A549 treated with Hydrocortisone at 1 μM for 4 hours (cell line): ENCODE data around the gene KATNAL2. TPM values are rescaled to one million over a fixed set of nuclear protein-coding genes. Genes with fewer than 3 reads are reported as not detected.

ENCODE experiments used
- total RNA-seq: library from RNA; stranded (reverse); fragments of 200-300 nt; extraction: Qiagen RNA extraction; gene quantifications from 5 replicates; pipeline ENCODE4 v1.2.3, GENCODE V29; 2022

KATNAL2 gene, protein sequence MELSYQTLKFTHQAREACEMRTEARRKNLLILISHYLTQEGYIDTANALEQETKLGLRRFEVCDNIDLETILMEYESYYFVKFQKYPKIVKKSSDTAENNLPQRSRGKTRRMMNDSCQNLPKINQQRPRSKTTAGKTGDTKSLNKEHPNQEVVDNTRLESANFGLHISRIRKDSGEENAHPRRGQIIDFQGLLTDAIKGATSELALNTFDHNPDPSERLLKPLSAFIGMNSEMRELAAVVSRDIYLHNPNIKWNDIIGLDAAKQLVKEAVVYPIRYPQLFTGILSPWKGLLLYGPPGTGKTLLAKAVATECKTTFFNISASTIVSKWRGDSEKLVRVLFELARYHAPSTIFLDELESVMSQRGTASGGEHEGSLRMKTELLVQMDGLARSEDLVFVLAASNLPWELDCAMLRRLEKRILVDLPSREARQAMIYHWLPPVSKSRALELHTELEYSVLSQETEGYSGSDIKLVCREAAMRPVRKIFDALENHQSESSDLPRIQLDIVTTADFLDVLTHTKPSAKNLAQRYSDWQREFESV
- 1.2 to 2.0 TPM (median 1.7 TPM) in 5 replicates for total RNA-seq

DNA sequence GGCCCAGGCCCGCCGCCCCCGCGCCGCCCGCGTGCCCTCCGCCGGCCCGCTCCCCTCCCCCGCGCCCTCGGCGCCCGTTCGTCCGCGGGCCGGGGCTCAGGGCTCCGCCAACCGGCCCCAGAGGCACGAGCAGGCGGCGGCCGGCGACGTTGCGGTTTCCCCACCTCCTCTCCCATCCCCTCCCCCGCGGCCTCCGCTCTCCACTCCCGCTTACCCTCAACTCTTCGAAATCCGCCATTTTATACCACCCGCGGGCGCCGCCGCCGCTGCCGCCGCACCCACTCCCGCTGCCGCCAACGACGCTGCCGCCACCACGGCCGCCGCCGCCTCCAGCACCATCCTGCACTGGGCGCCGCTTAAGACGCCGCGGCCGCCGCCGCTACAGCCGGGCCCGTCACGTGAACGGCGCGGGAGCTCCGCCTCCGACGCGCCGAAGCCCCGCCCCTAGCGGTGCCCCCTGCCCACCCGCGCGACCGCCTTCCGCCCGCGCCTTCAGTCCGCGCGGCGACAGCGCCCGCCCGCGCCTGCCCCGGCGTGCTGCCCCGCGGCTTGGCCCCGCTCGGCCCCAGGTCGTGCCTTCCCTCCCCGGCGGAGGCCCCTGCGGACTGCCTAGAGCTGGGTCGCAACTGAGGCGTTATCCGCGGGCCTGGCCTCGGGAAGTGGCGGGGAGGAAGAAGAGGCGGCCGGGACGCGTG, at the start of gene KATNAL2, which contains the start of gene PIAS2:
KATNAL2 (plus strand) TSS at position 495 of the 695 bp plus-strand sequence. CDS start 29,271 bp downstream, outside the sequence.
PIAS2 (minus strand) TSS at position 400 of the 695 bp plus-strand sequence; CDS start at position 238, 162 bp downstream.

DNA sequence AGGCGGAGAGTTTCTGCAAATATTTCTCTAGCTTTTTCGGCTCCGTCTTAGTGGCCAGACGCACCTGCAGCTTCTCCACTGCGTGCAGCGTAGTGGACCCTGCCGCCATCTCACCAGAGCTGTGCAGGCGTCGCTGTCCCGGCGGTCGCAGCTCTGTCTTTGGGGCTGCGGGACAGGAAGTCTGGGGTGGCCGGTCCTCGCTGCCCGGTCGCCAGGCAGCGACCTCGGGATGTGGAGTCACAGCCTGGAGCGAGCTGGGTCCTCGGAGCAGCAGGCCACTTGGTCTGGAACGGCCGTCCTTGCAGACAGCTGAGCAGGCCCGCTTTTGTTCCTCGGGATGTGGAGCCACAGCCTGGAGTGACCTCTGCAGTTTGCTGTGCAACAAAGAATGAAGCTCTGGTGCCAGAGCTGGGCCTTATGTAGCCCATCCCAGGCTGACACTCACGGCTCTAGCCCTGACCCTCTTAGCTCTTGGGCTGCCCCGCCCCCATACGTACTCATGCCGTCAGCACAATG, 117.8 kb downstream of the KATNAL2 start, which contains the start of gene ELOA2:
ELOA2 (minus strand) TSS at position 466 of the 516 bp plus-strand sequence; CDS start at position 109, 357 bp downstream.

GRCh38 chr18:47150029-47150823, 232.8 kb downstream of the KATNAL2 start, which contains the start of gene HDHD2:
TSS of gene HDHD2 (minus strand) at chr18:47150500. CDS start at chr18:47136439, 14,061 bp downstream.

Other genes starting within 250 kb of the KATNAL2 start
- gene ST8SIA5, start 160.5 kb upstream of the KATNAL2 start, total RNA-seq, result 0.01 TPM in 1 of 5 replicates, not detected in the others
- gene PIAS2, start 95 bp upstream of the KATNAL2 start, total RNA-seq, result 7.3 to 9.6 TPM (median 8.6 TPM) in 5 replicates
- gene ELOA2, start 118.0 kb downstream of the KATNAL2 start, total RNA-seq, result not detected in 5 replicates
- gene HDHD2, start 232.9 kb downstream of the KATNAL2 start, total RNA-seq, result 8.3 to 11.7 TPM (median 9.0 TPM) in 5 replicates